Fibroblast of upper back skin (primary cell): ENCODE measurements around the gene FBL.
A peak's percentile ranks its signal among the peaks of the same experiment; 100 is the strongest.
"Not testable (repeated sequence)": the region's sequence is repeated elsewhere in the genome, so short reads cannot be mapped to it uniquely, and the experiment has no call there.

ENCODE experiments used
- DNase-seq: peaks from one replicate; pipeline ENCODE4 v3.0.0-alpha.2; 2013

The FBL gene

DNA sequence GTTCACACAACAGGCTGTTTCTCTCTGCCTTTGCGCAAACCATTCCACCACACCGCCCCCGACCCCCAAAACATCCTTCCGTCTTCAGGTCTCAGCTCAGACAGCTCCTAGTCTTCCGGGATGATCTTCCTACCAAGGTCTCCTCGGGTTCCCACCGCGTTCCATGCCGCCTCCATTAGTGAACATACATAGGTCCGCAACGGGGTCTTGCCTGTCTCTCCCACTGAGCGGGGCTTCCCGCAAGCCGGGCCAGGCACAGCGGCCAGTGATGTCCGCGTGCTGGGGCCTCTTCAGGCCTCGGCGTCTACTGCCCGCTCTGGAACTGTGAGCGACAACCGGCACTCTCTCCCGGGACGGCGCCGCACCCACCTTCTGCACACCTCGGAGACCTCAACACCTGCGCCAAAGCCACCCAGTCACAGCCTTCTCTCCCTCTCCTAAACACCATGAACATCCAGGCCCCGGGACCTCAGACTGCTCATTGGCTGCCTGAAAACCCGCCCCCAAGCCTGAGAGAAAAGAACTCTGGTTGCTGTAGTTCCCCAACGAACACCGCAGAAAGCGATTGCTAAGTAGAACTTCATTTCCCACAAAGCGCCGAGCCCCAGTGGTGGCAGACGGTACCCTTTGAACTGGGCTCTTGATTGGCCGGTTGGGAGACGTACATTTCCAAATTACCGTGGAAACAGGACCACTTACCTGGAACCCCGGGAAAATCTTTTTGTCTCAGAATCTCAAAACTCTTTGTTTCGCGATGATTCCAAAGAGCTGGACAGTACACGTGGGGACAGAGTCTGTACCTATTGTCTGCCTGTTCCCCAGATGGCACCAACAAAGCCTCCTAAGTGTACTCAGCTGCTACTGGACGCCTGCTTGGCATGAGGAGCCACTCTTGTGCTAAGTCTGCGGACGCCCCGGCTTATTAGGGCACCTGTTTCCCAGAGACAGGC, 21.8 kb downstream of the FBL start:
- peak; percentile 90 for DNase-seq

DNA sequence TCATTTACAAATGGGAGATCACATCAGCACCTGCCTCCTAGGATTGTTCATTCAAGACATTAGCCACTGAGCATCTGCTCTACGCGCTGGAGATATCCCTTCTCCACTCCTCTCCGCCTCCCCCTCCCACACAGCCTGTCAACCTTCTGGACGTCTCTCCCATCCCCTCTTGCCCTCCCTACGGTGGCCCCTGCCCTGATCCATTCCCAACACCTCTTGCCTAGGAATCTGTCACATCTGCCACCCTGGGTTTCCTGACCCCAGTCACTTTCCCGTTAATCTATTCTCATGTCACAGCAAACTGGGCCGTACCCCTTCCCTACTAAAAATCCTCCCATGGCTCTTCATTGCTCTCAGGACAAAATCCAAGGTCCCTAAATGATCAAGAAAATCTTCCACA, 22.5 kb downstream of the FBL start:
- no peak for DNase-seq

DNA sequence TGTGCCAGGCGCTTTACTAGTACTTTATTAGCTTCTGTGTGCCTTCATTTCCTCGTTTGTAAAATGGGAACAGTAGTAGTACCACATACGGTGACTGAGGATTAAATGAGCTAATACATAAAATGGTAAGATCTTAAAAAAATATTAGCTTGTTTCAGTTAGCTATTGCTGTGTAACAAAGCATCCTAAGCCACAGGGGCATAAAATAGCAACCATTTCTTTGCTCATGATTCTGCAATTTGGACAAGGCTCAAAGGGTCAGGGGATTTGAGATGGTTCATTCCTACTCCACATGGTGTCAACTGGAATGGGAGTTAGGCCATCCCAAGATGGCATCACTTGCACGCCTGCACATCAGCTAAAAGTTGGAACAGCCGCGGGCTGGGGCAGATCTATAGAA, 25.5 kb downstream of the FBL start:
- DNase-seq = no peak

DNA sequence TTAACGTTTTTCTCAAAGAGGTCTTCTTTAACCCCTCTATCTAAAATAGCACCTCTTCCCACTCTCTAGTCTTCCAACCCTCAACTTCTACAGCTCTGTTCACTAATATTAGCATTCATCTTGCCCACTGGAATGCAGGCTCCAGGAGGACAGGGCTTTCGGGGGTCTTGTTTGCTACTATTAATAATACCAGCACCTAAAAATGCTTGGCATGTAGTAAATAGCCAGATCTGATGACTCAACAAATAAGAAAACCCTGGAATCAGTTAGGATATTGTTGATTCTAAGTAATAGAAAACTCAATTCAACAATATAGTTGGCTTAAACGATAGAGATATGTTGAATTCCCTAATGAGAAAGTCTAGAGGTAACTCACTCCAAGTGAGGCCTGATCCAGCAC, 26.4 kb downstream of the FBL start:
- DNase-seq = no peak

DNA sequence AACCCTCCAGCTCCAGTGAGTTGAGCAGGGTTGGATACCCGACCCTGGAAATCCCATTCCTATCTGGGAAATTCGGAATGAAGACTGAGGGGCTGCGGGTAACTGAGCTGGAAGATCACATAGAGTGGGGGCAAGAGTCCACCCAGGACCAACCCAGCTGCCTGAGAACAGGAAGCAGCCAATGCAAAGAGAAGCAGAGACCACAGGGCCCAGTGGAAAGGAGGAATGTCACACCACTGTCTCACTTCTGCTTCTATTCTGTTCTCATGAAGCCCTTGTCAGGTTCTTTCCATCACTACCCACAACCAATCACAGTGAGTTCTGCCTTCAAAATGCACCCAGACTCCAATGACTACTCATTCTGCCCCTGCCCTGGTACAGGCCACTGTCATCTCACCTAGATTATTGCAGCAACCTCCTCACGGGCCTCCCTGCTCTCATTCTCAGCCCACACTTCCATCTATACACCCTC, 27.5 kb downstream of the FBL start:
- DNase-seq = no peak

DNA sequence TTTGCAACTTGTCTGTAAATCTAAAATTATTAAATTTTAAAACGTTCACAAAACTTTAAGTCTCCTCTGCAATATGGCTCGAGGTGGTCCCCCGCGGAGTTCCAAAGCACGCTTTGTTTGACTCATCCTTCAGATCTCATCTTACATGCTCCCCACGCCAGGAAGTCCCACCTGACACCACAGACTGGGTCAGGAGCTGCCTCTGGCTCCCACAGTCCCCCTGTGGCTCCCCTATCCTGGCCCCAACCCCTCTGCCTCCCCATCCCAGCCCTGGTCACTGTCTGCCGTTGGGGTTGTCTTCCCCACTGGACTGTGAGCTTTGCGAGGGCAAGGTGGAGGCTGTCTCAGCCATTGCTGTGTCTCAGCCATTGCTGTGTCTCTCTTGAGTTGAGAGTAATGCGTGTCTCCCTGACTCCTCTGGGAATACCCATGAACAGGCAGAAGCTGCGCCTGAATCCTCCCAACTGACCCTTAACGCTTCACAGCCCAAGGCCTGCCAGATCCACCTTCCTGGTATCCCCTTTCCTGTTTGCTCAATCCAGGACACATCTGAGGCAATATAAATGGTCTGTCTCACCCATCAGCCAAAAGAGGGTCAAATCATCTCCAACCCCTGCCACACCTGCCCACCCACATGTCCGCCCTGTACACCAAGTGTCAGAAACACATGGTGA, 28.2 kb downstream of the FBL start:
- DNase-seq = no peak

DNA sequence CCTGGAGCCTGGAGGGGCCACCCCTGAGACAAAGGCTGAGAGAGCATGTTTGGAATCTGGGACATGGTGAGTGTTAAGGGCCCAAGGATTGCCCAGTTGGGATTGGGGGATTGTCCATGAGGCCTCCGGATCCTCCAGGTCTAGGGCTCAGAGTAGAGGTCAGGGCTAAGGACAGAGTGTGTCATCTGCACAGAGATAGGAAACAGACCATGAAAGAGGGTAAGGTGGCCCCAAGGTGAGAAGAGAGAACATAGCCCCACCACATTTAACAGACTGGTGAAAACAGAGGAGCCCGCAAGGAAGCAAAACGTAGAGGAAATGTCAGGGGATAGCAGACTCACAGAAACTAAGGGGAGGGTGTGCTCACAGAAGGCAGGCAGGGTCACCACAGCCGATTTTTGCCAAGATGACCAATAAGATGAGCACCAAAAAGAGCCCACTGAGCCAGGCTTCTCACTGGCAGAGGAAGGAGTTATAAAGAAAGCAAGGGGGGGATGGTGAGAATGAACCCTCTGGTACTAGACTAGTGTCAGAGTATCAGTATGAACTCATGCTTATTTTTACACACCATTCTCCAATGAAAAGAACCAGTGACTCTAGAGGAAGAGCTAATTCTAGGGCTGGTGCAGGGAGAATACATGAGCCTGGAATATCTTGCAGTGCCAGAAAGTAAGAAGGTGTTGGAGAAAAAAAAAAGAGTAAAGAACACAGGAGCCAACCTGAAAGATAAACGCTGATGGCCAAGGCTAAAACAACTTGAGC, 29.7 kb downstream of the FBL start:
- DNase-seq = no peak

DNA sequence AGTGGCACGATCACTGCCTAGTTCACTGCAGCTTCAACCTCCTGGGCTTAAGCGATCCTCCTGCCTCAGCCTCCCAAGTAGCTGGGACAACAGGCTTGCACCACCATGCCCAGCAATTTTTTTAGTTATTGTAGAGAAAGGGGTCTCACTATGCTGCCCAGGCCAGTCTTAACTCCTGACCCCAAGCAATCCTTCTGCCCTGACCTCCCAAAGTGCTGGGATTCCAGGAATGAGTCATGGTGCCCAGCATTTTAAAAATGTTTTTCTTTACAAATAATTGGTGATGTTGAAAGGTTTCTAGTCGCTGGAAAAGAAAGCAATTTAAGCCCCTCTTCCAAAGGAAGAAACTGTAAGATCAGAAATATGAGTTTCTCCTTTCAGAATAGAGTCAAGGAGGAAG, 31.6 kb downstream of the FBL start:
- DNase-seq = no peak

DNA sequence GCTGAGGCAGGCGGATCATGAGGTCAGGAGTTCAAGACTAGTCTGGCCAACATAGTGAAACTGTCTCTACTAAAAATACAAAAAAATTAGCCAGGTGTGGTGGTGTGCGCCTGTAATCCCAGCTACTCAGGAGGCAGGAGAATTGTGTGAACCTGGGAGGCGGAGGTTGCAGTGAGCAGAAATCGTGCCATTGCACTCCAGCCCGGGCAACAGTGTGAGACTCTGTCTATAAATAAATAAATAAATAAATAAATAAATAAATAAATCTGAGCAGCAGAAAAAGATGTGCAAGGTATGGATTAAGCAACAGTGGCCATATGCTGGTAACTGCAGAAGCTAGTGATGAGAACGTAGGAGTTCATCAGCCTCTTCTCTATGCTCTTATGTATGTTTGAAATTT, 32.1 kb downstream of the FBL start:
- DNase-seq = not testable (repeated sequence)

DNA sequence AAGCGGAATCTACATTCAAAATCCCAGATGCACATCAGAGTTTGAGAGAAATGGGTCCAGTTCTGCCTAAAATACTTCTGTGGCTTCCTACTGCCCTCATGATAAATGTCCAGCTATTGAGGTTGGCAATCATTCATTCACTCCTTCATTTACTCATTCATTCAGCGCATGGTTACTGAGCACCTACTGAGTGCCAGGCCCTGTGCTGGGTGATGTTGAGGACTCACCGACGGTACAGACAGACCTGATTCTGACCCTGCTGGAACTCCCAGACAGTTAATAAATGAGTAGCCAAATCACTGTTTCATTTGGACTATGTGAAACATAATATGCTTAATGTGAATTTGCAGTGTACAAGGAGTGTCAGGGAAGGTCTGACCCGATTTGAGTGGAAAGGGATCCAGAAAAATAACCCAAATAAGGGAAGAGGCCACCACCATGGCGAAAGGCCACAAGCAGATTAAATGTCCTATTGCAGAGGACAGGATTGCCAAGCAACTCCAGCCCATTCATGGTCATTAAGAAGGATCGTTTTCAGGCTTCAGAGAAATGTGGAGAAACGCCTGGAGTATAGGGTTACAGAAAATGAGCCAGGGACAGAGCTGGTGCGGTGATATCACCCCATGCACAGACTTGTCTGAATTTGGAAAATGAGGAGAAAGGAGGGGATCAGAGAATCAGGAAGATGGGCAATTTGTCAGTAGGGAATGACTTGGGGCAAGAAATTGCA, 32.8 kb downstream of the FBL start:
- DNase-seq = no peak

DNA sequence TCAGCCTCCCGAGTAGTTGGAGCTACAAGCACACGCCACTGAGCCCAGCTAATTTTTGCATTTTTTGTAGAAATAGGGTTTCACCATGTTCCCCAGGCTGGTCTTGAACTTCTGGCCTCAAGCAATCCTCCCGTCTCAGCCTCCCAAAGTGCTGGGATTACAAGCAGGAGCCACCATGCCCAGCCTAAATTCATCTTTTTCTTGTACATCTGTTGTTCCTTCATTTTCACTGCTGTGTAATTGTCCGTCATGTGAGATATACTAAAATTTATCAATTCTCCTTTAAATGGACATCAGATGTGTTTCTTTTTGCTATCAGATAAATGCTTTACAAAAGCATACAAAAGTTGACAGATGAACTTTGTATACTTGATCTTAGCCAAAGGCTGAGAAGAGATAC, 35.1 kb downstream of the FBL start:
- no peak for DNase-seq

DNA sequence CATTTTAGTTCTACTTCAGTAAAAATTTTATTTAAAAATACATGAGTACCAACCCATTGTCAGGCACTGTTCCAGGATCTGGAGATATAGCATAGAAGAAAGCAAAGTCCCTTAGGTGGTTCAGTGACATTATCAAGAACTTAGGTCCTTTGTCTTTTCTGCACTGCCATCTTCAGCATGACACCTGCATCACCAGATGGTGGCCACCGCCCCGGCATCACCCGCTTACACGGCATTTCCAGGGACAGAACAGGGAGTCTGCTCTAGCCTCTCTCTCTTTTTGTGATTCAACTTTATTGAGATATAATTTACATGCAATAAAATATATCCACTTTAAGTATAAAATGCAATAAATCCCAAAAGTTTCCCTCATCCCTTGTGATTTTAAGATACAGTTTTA, 35.8 kb downstream of the FBL start:
- no peak for DNase-seq

DNA sequence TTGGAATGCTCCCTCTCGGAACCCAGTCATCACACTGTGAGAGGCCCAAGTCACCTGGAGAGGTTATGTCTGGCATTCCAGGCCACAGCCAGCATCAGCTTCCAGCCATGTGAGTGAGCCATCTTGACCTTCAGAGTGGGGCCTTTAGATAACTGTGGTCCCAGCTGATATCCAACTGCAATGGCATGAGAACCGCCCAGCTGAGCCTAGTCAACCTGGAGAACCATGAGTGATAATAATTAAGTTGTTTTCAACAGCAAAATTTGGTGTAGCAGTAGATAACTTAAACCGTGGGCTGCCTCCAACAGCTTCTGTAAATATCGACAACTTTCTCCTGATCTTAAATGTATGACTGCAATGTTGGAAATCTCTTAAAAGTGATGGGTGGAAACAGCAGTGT, 36.8 kb downstream of the FBL start:
- no peak for DNase-seq

DNA sequence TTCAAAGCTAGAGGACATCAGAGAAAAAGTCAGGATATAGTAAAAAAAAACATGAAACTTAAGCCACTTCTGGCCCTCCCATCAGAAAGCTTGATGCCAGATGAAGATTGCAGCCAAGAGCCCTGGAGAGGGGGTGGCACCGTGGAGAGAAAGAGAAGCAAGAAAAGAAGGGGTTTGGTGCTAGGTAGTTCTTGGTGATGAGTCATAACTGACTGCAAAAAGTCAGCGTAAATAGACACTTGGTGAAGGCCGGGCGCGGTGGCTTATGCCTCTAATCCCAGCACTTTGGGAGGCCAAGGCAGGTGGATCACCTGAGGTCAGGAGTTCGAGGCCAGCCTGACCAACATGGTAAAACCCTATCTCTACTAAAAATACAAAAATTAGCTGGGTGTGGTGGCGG, 37.5 kb downstream of the FBL start:
- DNase-seq = not testable (repeated sequence)

DNA sequence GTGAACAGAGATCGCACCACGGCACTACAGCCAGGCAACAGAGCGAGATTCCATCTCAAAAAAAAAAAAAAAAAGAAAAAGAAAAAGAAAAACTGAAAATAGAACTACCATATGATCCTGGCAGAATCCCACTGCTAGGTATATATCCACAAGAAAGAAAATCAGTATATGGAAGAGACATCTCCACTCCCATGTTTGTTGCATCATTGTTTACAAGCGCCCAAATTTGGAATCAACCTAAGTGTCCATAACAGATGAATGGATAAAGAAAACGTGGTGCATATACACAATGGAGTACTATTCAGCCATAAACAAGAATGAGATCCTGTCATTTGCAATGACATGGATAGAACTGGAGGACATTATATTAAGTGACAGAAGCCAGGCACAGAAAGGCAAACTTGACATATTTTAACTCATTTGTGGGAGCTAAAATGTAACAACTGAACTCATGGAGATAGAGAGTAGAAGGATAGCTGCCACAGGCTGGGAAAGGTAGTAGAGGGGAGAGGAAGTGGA, 38.3 kb downstream of the FBL start:
- DNase-seq = no peak

DNA sequence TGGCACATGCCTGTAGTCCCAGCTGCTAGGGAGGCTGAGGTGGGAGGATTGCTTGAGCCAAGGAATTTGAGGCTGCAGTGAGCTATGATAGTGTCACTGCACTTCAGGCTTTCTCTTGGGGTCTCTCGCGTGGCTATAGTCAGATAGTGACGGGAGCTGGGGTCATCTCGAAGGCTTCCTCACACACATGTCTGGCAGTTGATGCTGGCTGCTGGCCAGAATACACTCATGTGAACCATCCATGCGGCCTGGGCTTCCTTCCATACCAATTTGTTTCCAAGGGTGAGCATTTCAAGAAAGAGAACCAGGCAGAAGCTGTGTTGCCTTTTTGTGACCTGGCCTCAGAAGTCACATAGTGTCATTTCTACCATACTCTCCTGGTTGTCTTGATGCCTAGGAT, 41.1 kb downstream of the FBL start:
- DNase-seq = no peak

DNA sequence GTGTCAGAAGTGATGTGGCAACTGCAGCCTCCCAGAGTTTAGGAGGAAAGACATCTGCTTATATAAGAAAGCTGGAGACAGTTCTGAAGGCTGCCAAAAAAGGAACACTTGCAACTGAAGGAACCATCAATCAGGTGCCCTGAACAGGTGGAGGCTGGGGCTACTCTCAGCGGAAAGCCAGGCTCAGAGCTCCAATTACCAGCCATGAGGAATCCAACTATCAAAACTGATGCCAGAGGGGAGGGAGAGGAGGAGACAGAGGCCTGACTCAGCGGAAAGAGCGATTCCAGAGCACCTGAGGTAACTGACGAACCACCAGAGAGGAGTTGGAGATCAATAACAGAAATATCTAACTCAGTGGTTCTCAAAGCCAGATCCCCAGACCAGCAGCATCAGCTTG, 43.2 kb downstream of the FBL start:
- no peak for DNase-seq

DNA sequence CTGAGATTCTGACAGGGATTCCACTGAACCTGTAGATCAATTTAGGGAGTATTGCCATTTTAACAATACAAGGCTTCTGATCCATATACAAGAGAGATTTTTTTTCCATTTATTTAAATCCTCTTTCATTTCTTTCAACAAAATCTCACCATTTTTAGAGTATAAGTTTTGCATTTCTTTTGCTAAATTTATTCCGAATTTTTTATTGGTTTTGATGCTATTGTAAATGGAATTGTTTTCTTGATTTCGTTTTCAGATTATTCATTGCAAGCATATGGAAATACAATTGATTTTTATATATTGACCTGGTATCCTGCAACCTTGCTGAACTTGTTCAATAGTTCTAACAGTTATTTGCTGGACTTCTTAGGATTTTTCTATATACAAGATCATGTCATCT, 49.1 kb downstream of the FBL start:
- no peak for DNase-seq

DNA sequence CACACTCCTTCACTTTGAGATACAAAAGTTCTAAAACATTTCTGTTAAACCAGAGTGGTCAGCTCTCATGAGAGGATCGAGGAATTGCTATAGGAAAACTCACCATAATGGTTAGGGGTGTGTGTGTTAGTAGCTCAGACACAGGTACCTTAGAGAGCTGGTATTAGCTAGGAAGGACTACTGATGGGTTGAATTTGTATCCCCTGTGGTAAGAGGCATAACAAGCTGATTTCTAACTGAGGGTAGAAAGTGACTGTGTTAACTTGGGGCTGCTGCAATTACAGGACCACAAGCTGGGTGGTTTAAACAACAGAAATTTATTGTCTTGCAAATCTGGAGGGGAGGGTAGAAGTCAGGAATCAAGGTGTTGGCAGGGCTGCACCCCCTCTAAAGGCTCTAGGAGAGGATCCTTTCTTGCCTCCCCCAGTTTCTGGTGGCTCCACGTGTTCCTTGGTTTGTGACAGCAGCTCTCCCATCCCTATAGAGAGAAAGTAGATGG, 50.1 kb downstream of the FBL start:
- DNase-seq = no peak

DNA sequence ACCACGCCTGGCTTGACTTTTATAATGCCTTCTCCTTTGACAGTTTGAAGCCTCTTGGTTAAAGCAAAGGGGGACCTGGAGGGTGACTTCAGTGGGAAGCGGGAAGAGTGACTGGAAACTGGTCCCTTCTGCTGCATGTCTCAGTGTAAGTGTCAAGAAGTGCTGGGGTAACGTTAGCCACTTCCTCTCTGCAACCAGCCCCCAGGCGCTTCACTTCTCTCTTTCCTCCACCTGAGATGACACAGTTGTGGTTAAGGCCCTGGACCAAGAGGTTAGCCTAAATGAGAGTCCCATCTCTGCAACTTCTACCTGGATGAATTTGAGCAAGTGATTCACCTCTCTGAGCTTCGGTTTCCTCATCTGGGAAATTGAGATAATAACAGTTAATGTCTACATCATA, 51.2 kb downstream of the FBL start:
- DNase-seq = no peak

DNA sequence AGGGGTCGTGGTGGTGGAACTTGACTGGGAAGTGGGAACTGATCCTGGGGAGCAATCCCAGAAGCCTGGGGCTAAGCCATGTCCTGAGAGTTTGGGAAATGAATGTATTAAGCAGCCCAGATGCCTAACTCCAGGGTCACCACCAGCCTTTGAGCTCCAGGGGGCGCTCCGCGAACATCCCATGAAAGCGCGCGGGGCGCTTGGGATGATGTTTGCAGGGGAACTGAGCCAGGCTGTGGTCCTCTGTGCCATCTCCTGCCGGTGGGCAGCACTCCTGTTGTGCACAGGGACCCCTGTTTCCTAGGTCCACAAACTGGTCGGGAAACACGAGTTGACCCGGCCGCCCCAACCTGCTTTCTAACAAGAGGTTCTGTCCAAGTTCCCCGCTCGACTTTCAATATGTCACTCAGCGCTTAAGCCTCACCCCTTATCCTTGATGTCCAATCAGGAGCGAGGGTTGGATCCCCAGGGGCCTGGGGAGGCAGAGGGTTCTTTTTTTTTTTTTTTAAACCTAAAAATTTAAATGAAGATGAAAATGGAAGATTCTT, 53.1 kb downstream of the FBL start:
- DNase-seq = peak; percentile 75

DNA sequence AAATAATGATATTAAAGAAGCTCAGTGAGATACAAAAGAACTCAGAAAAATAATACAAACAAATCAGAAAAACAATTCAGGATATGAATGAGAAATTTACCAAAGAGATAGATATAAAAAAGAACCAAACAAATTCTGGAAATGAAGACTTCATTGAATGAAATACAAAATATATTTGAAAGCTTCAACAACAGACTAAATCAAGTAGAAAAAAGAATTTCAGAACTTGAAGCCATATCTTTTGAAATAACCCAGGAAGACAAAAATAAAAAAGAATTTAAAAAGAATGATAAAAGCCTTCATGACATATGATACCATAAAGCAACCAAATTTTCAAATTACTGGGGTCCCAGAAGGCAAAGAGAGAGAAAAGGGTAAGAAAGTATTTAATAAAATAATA, 57.9 kb downstream of the FBL start:
- DNase-seq = no peak
